GM23248 (cell line): ENCODE results near the gene DCUN1D2. TPM values are rescaled to one million over a fixed set of nuclear protein-coding genes. Genes with fewer than 3 reads are reported as not detected.

Experiments
- DNase-seq: peaks from one replicate; pipeline ENCODE4 v3.0.0-alpha.2; 2015
- H2AFZ ChIP-seq: fragments of 200-600 bp; sonication (generic); 2 replicates; pipeline ENCODE4 v1.6.1; 2016; ENCODE audit warnings: antibody characterized with exemption
- H3F3A ChIP-seq: fragments of 200-600 bp; sonication (generic); 2 replicates; pipeline ENCODE4 v1.6.1; 2016; ENCODE audit warnings: mild to moderate bottlenecking, antibody characterized with exemption, mixed run types; ENCODE audit not compliant: insufficient read depth
- H3K27ac ChIP-seq: fragments of 200-600 bp; sonication (generic); 2 replicates; pipeline ENCODE4 v1.5.1; 2016; ENCODE audit warnings: mild to moderate bottlenecking
- H3K27me3 ChIP-seq: fragments of 200-600 bp; sonication (generic); replicated peaks from 2 replicates; pipeline ENCODE4 v1.6.1; 2016; ENCODE audit warnings: mild to moderate bottlenecking; ENCODE audit not compliant: insufficient read depth
- H3K36me3 ChIP-seq: fragments of 200-600 bp; sonication (generic); 2 replicates; pipeline ENCODE4 v1.6.1; 2016; ENCODE audit warnings: low read depth, mild to moderate bottlenecking
- H3K4me1 ChIP-seq: fragments of 200-600 bp; sonication (generic); 2 replicates; pipeline ENCODE4 v1.6.1; 2016; ENCODE audit warnings: mild to moderate bottlenecking; ENCODE audit not compliant: insufficient read depth
- H3K4me2 ChIP-seq: fragments of 200-600 bp; sonication (generic); one replicate; pipeline ENCODE4 v1.6.1; 2016; ENCODE audit warnings: mild to moderate bottlenecking; ENCODE audit not compliant: unreplicated experiment
- H3K4me3 ChIP-seq: fragments of 200-600 bp; sonication (generic); 2 replicates; pipeline ENCODE4 v1.5.1; 2016; ENCODE audit warnings: mild to moderate bottlenecking
- H3K79me2 ChIP-seq: fragments of 200-600 bp; sonication (generic); 2 replicates; pipeline ENCODE4 v1.6.1; 2016; ENCODE audit warnings: mild to moderate bottlenecking; ENCODE audit not compliant: insufficient read depth
- H3K9ac ChIP-seq: fragments of 200-600 bp; sonication (generic); 2 replicates; pipeline ENCODE4 v1.6.1; 2016; ENCODE audit warnings: mild to moderate bottlenecking
- H3K9me2 ChIP-seq: fragments of 200-600 bp; sonication (generic); 2 replicates; pipeline ENCODE4 v1.6.1; 2016; ENCODE audit warnings: mixed run types, mild to moderate bottlenecking, moderate library complexity; ENCODE audit not compliant: insufficient read depth
- H3K9me3 ChIP-seq: fragments of 200-600 bp; sonication (generic); one replicate; pipeline ENCODE4 v1.6.1; 2017; ENCODE audit warnings: low read depth
- H4K20me1 ChIP-seq: fragments of 200-600 bp; sonication (generic); 2 replicates; pipeline ENCODE4 v1.6.0; 2016; ENCODE audit not compliant: insufficient read depth
- EZH2 ChIP-seq: fragments of 200-600 bp; sonication (generic); IDR thresholded peaks from 2 replicates; pipeline ENCODE4 v1.6.1; 2018; ENCODE audit warnings: antibody characterized with exemption, mild to moderate bottlenecking; ENCODE audit not compliant: insufficient read depth, poor library complexity, severe bottlenecking
- EZH2phosphoT487 ChIP-seq: fragments of 200-600 bp; sonication (generic); IDR thresholded peaks from 2 replicates; pipeline ENCODE4 v1.6.1; 2018; ENCODE audit warnings: antibody characterized with exemption, moderate library complexity, mild to moderate bottlenecking, low read depth; ENCODE audit not compliant: insufficient read depth
- WGBS, 2 experiments: methylation state at CpG; one replicate each; pipeline ENCODE4 v1.1.6; 2015 to 2017; ENCODE audit warnings: low lambda C conversion rate in 2 of 2, low coverage in 1 of 2; ENCODE audit errors: missing lambda C conversion rate in 2 of 2; 5-methylcytosine and 5-hydroxymethylcytosine counted together
- in situ Hi-C: fragments of 300-500 bp; cut with MboI; formaldehyde crosslinking; loops from 2 replicates; pipeline ENCODE4 v1.15.0; 2020
- polyA plus RNA-seq: library from polyadenylated mRNA; unstranded; fragments of >200 nt; fragmentation: Nextera tagmentation; extraction: Ambion mirVana; gene quantifications from 2 replicates; pipeline ENCODE4 v1.2.1, GENCODE V29; 2016
- total RNA-seq: library from RNA; depleted of rRNA; stranded (reverse); fragments of >200 nt; shearing (Covaris generic); gene quantifications from 2 replicates; pipeline ENCODE4 v1.2.3, GENCODE V29; 2014

The DCUN1D2 gene
- total and polyA plus RNA-seq, 2 experiments from 2014 or later: 7.2 to 9.9 TPM

GRCh38 chr13:113455384-113455783, 35.1 kb downstream of the DCUN1D2 start:
- Histone ChIP-seq H4K20me1 (no peaks in the 10 kb centered on the region), H3F3A (peaks cover 10% of the 10 kb centered on the region), H3K9me3 (no peaks in the 10 kb centered on the region), H3K27me3 (no peaks in the 10 kb centered on the region), H3K9me2 (no peaks in the 10 kb centered on the region), H3K4me3 (no peak overlapping the region), H2AFZ (no peak overlapping the region), H3K4me1 (peaks cover 13% of the 10 kb centered on the region), H3K9ac (no peak overlapping the region), H3K27ac (no peak overlapping the region), H3K4me2 (no peak overlapping the region), H3K36me3 (peaks cover 15% of the 10 kb centered on the region; the same call in 1 of the 2 replicates), H3K79me2 (no peaks in the 10 kb centered on the region)
- in situ Hi-C loops: no loop called here
- WGBS, 2 experiments: 93 to 95% methylated on average over 18 of the region's 18 CpGs
- TF ChIP-seq EZH2: no peak
- no peak for TF ChIP-seq EZH2phosphoT487
- DNase-seq: no peak

- peaks cover 15% of the 10 kb centered on the region; the same call in 1 of the 2 replicates for H3K36me3 ChIP-seq
- WGBS, 2 experiments: 94 to 98% methylated on average over 13 of the region's 13 CpGs
- peak overlapping the region; percentile 74 for H3K27ac ChIP-seq
- H3K4me2 ChIP-seq: no peak overlapping the region
- peak overlapping the region; percentile 75 for H3K9ac ChIP-seq
- H3K79me2 ChIP-seq: no peaks in the 10 kb centered on the region
- TF ChIP-seq EZH2: no peak
- no peak for TF ChIP-seq EZH2phosphoT487
- H3K27me3 ChIP-seq: no peaks in the 10 kb centered on the region
- no peaks in the 10 kb centered on the region for H3K9me3 ChIP-seq
- H3K4me3 ChIP-seq: no peak overlapping the region
- no peaks in the 10 kb centered on the region for H4K20me1 ChIP-seq
- peaks cover 13% of the 10 kb centered on the region for H3K4me1 ChIP-seq
- no peak for DNase-seq
- H3K9me2 ChIP-seq: no peaks in the 10 kb centered on the region
- H2AFZ ChIP-seq: no peak overlapping the region
- in situ Hi-C loops: no loop called here
- peaks cover 10% of the 10 kb centered on the region for H3F3A ChIP-seq
Observed at GRCh38 chr13:113454936-113455335, 35.6 kb downstream of the DCUN1D2 start.

- H3K9ac ChIP-seq: peak within 1 kb of the TSS; percentile 75
- in situ Hi-C loops: no loop called here
- H3K4me2 ChIP-seq: peak within 1 kb of the TSS; percentile 33
- no peaks in the 10 kb centered on the region for H3K27me3 ChIP-seq
- peaks cover 10% of the 10 kb centered on the region for H3F3A ChIP-seq
- 60 to 61% methylated on average over 44 to 45 of the region's 45 CpGs for WGBS, 2 experiments
- no peaks in the 10 kb centered on the region for H3K79me2 ChIP-seq
- H3K27ac ChIP-seq: peak within 1 kb of the TSS; percentile 74
- H2AFZ ChIP-seq: peak within 1 kb of the TSS; percentile 69
- H3K9me2 ChIP-seq: no peaks in the 10 kb centered on the region
- DNase-seq: peak; percentile 49
- H3K9me3 ChIP-seq: no peaks in the 10 kb centered on the region
- peak within 1 kb of the TSS; percentile 6; the same call in 1 of the 2 replicates for H3K4me3 ChIP-seq
- H3K4me1 ChIP-seq: peaks cover 13% of the 10 kb centered on the region
- TF ChIP-seq EZH2phosphoT487: no peak
- no peak for TF ChIP-seq EZH2
- no peaks in the 10 kb centered on the region for H4K20me1 ChIP-seq
- peaks cover 10% of the 10 kb centered on the region; the same call in 1 of the 2 replicates for H3K36me3 ChIP-seq
Observed at GRCh38 chr13:113452942-113453901, 37.3 kb downstream of the DCUN1D2 start, which contains the start of gene ADPRHL1. ADPRHL1 (minus strand) TSS chr13:113453488; CDS start chr13:113453437, 51 bp downstream.

GRCh38 chr13:113452466-113452865, 38.0 kb downstream of the DCUN1D2 start:
- no peaks in the 10 kb centered on the region for H3K79me2 ChIP-seq
- H3F3A ChIP-seq: peaks cover 10% of the 10 kb centered on the region
- no peak overlapping the region for H3K4me2 ChIP-seq
- H3K4me1 ChIP-seq: peaks cover 13% of the 10 kb centered on the region
- H4K20me1 ChIP-seq: no peaks in the 10 kb centered on the region
- no peak overlapping the region for H3K4me3 ChIP-seq
- H3K9ac ChIP-seq: no peak overlapping the region
- TF ChIP-seq EZH2: no peak
- no peak for TF ChIP-seq EZH2phosphoT487
- no peaks in the 10 kb centered on the region for H3K9me2 ChIP-seq
- no peaks in the 10 kb centered on the region for H3K9me3 ChIP-seq
- H2AFZ ChIP-seq: no peak overlapping the region
- in situ Hi-C loops: no loop called here
- no peak overlapping the region for H3K27ac ChIP-seq
- WGBS, 2 experiments: 81 to 87% methylated on average over 4 of the region's 4 CpGs
- DNase-seq: no peak
- no peaks in the 10 kb centered on the region for H3K27me3 ChIP-seq
- H3K36me3 ChIP-seq: peaks cover 3% of the 10 kb centered on the region; the same call in 1 of the 2 replicates
